ENCODE data around the gene SLC13A2.

The SLC13A2 gene

GRCh38 chr17:28471531-28472342, 1.7 kb upstream of the SLC13A2 start:
- DNase-seq (ENCODE audit: low spot score): no peak

- no peak for DNase-seq (ENCODE audit: low spot score)
Measured at GRCh38 chr17:28472871-28473497, 460 bp upstream of the SLC13A2 start.

GRCh38 chr17:28474111-28474531, 677 bp downstream of the SLC13A2 start:
- DNase-seq (ENCODE audit: low spot score): no peak

GRCh38 chr17:28475151-28475900, 1.9 kb downstream of the SLC13A2 start:
- no peak for DNase-seq (ENCODE audit: low spot score)

- DNase-seq (ENCODE audit: low spot score): no peak
Measured at GRCh38 chr17:28476076-28476865, 2.8 kb downstream of the SLC13A2 start.

GRCh38 chr17:28477928-28478327, 4.5 kb downstream of the SLC13A2 start:
- no peak for DNase-seq (ENCODE audit: low spot score)

- no peak for DNase-seq (ENCODE audit: low spot score)
Measured at GRCh38 chr17:28478712-28479615, 5.5 kb downstream of the SLC13A2 start.

- no peak for DNase-seq (ENCODE audit: low spot score)
Measured at GRCh38 chr17:28480278-28480677, 6.8 kb downstream of the SLC13A2 start.

- no peak for DNase-seq (ENCODE audit: low spot score)
Measured at GRCh38 chr17:28480799-28481571, 7.5 kb downstream of the SLC13A2 start.

GRCh38 chr17:28482551-28483199, 9.2 kb downstream of the SLC13A2 start:
- DNase-seq (ENCODE audit: low spot score): no peak

GRCh38 chr17:28484296-28484695, 10.9 kb downstream of the SLC13A2 start:
- DNase-seq (ENCODE audit: low spot score): no peak

- no peak for DNase-seq (ENCODE audit: low spot score)
Measured at GRCh38 chr17:28485049-28485448, 11.6 kb downstream of the SLC13A2 start.

GRCh38 chr17:28487881-28488532, 14.6 kb downstream of the SLC13A2 start:
- DNase-seq (ENCODE audit: low spot score): no peak

GRCh38 chr17:28488533-28489276, 15.3 kb downstream of the SLC13A2 start:
- no peak for DNase-seq (ENCODE audit: low spot score)

- no peak for DNase-seq (ENCODE audit: low spot score)
Measured at GRCh38 chr17:28491286-28491685, 17.8 kb downstream of the SLC13A2 start.

- no peak for DNase-seq (ENCODE audit: low spot score)
Measured at GRCh38 chr17:28491860-28492259, 18.4 kb downstream of the SLC13A2 start.

- no peak for DNase-seq (ENCODE audit: low spot score)
Measured at GRCh38 chr17:28492352-28493310, 19.2 kb downstream of the SLC13A2 start.
